ENCODE data around the gene FBRS.

- no peak for TF ChIP-seq CTCF (IDR thresholded peaks at IDR 0.05)
- TF ChIP-seq POLR2A (IDR thresholded peaks at IDR 0.05), result no peak
Measured at GRCh38 chr16:30619202-30619601, 39.0 kb upstream of the FBRS start.
